HUDEP-2 (cell line): ENCODE measurements around the gene MTIF3.

Experiments
- DNase-seq, 76 experiments: peaks; one replicate each; lab custom pipeline; 2025; ENCODE audit not compliant: unreplicated experiment in 76 of 76; lab: John Stamatoyannopoulos, UW

Gene MTIF3

GRCh38 chr13:27461940-27462584, 11.7 kb upstream of the MTIF3 start:
- no peak for DNase-seq

GRCh38 chr13:27455331-27455855, 5.0 kb upstream of the MTIF3 start:
- DNase-seq = no peak

GRCh38 chr13:27450921-27451471, 632 bp upstream of the MTIF3 start:
- DNase-seq = peak in 11 of 76 experiments; percentile 2 to 52 (median 28)

- DNase-seq = peak in 2 of 76 experiments; percentile 2
These were observed 1.2 kb downstream of the MTIF3 start for GRCh38 chr13:27449081-27449603.

GRCh38 chr13:27448308-27448707, 2.1 kb downstream of the MTIF3 start:
- no peak for DNase-seq

GRCh38 chr13:27446986-27447583, 3.3 kb downstream of the MTIF3 start:
- no peak for DNase-seq

GRCh38 chr13:27442797-27443196, 7.6 kb downstream of the MTIF3 start:
- DNase-seq = no peak

GRCh38 chr13:27442071-27442647, 8.2 kb downstream of the MTIF3 start:
- DNase-seq = no peak

- DNase-seq = no peak
These were observed 10.0 kb downstream of the MTIF3 start for GRCh38 chr13:27440408-27440807.

GRCh38 chr13:27437126-27437525, 13.2 kb downstream of the MTIF3 start:
- no peak for DNase-seq

GRCh38 chr13:27432611-27433210, 17.7 kb downstream of the MTIF3 start:
- DNase-seq = no peak

- no peak for DNase-seq
These were observed 18.2 kb downstream of the MTIF3 start for GRCh38 chr13:27432180-27432579.

GRCh38 chr13:27428160-27428559, 22.2 kb downstream of the MTIF3 start:
- DNase-seq = no peak

GRCh38 chr13:27427641-27428040, 22.7 kb downstream of the MTIF3 start:
- DNase-seq = no peak

GRCh38 chr13:27425918-27426630, 24.3 kb downstream of the MTIF3 start:
- DNase-seq = peak in 74 of 76 experiments; percentile 16 to 87 (median 68)

GRCh38 chr13:27425158-27425917, 25.0 kb downstream of the MTIF3 start:
- peak in 13 of 76 experiments; percentile 12 to 59 (median 34) for DNase-seq

GRCh38 chr13:27424246-27425157, 25.9 kb downstream of the MTIF3 start, which contains the start of gene GTF3A:
TSS of gene GTF3A (plus strand) at chr13:27424619.
- DNase-seq = peak in 73 of 76 experiments; percentile 20 to 89 (median 73)

- no peak for DNase-seq
These were observed 27.0 kb downstream of the MTIF3 start for GRCh38 chr13:27423333-27423732.
